H1 (cell line): ENCODE results near the gene CYP4F11. TPM values are rescaled to one million over a fixed set of nuclear protein-coding genes. Genes with fewer than 3 reads are reported as not detected.

ENCODE experiments used
- KDM4A ChIP-seq: IDR thresholded peaks from one replicate; pipeline ENCODE4 v1.7.1; 2012; ENCODE audit warnings: low read depth, mild to moderate bottlenecking, moderate library complexity, low read length, inconsistent platforms; ENCODE audit not compliant: severe bottlenecking
- SIN3A ChIP-seq, 2 experiments: IDR thresholded peaks in 1 of 2; conservative IDR thresholded peaks in 1 of 2; 2 replicates each; pipeline ENCODE4 v1.6.1; 2011 to 2012; ENCODE audit warnings: low read length in 2 of 2, improper control_type of control experiment in 1 of 2, low read depth in 1 of 2, mild to moderate bottlenecking in 1 of 2
- SUZ12 ChIP-seq: fragments of 200-600 bp; sonication (generic); IDR thresholded peaks from 2 replicates; pipeline ENCODE4 v1.6.1; 2012; ENCODE audit warnings: mild to moderate bottlenecking, inconsistent platforms, low read length, moderate library complexity, mixed read lengths
- polyA plus RNA-seq, 7 experiments: library from polyadenylated mRNA; depleted of rRNA in 3 of 7; stranded (reverse) in 5 of 7; unstranded in 2 of 7; fragments of >200 nt in 5 of 7; fragments of 200-250 nt in 2 of 7; gene quantifications; 1 replicate in 5 of 7; 2 replicates in 1 of 7; 4 replicates in 1 of 7; pipeline versions ENCODE4 v1.2.1 to v1.2.3, GENCODE V29; 2011 to 2013; ENCODE audit warnings: missing spikeins in 2 of 7, mixed read lengths in 2 of 7
- total RNA-seq: library from RNA; stranded (reverse); fragmentation: NEBNext Ultra II Directional; extraction: Animal tissue kit (Norgen Biotek cat#: 25700); gene quantifications from 2 replicates; pipeline ENCODE4 v1.2.1, GENCODE V29; 2021
- TF ChIP-seq, protein P1 (sequence below): IDR thresholded peaks from 2 replicates; pipeline ENCODE4 v1.6.1; 2011; ENCODE audit warnings: low read length, improper control_type of control experiment
- TF ChIP-seq, protein P2 (sequence below): fragments of 300-600 bp; sonication (generic); IDR thresholded peaks from 2 replicates; pipeline ENCODE4 v1.7.1; 2012; ENCODE audit warnings: low read length, moderate library complexity, mild to moderate bottlenecking, inconsistent platforms; ENCODE audit not compliant: insufficient replicate concordance
- TF ChIP-seq, protein P3 (sequence below): IDR thresholded peaks from 2 replicates; pipeline ENCODE4 v1.6.1; 2012; ENCODE audit warnings: low read length, inconsistent platforms

The CYP4F11 gene
- total and polyA plus RNA-seq, 2 of the 8 experiments (the other 6 are each of a cell fraction or from before 2014, with no cell fraction given), result not detected

DNA sequence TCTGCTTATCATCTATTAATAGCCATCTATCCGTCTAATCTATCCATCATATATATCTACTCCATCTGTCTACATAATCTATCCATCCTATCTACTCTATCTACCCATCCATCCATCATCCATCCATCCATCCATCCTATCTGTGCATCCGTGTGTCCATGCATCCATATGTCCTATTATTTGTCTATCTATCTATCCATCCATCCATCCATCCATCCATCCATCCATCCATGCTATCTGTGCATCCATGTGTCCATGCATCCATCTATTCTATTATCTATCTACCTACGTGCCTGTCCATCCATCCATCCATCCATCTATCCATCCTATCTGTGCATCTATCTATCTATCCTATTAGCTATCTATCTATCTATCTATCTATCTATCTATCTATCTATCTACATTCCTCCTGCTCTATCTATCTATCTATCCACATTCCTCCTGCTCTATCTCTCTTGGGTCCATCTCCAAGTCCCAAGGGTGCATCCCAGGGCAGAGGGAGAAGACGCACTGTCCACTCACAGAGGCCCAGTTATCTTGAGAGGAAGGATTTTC is 38.4 kb downstream of the CYP4F11 start (continued):
- TF ChIP-seq, protein P1, sequence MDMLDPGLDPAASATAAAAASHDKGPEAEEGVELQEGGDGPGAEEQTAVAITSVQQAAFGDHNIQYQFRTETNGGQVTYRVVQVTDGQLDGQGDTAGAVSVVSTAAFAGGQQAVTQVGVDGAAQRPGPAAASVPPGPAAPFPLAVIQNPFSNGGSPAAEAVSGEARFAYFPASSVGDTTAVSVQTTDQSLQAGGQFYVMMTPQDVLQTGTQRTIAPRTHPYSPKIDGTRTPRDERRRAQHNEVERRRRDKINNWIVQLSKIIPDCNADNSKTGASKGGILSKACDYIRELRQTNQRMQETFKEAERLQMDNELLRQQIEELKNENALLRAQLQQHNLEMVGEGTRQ, result no peak
- TF ChIP-seq, protein P2, sequence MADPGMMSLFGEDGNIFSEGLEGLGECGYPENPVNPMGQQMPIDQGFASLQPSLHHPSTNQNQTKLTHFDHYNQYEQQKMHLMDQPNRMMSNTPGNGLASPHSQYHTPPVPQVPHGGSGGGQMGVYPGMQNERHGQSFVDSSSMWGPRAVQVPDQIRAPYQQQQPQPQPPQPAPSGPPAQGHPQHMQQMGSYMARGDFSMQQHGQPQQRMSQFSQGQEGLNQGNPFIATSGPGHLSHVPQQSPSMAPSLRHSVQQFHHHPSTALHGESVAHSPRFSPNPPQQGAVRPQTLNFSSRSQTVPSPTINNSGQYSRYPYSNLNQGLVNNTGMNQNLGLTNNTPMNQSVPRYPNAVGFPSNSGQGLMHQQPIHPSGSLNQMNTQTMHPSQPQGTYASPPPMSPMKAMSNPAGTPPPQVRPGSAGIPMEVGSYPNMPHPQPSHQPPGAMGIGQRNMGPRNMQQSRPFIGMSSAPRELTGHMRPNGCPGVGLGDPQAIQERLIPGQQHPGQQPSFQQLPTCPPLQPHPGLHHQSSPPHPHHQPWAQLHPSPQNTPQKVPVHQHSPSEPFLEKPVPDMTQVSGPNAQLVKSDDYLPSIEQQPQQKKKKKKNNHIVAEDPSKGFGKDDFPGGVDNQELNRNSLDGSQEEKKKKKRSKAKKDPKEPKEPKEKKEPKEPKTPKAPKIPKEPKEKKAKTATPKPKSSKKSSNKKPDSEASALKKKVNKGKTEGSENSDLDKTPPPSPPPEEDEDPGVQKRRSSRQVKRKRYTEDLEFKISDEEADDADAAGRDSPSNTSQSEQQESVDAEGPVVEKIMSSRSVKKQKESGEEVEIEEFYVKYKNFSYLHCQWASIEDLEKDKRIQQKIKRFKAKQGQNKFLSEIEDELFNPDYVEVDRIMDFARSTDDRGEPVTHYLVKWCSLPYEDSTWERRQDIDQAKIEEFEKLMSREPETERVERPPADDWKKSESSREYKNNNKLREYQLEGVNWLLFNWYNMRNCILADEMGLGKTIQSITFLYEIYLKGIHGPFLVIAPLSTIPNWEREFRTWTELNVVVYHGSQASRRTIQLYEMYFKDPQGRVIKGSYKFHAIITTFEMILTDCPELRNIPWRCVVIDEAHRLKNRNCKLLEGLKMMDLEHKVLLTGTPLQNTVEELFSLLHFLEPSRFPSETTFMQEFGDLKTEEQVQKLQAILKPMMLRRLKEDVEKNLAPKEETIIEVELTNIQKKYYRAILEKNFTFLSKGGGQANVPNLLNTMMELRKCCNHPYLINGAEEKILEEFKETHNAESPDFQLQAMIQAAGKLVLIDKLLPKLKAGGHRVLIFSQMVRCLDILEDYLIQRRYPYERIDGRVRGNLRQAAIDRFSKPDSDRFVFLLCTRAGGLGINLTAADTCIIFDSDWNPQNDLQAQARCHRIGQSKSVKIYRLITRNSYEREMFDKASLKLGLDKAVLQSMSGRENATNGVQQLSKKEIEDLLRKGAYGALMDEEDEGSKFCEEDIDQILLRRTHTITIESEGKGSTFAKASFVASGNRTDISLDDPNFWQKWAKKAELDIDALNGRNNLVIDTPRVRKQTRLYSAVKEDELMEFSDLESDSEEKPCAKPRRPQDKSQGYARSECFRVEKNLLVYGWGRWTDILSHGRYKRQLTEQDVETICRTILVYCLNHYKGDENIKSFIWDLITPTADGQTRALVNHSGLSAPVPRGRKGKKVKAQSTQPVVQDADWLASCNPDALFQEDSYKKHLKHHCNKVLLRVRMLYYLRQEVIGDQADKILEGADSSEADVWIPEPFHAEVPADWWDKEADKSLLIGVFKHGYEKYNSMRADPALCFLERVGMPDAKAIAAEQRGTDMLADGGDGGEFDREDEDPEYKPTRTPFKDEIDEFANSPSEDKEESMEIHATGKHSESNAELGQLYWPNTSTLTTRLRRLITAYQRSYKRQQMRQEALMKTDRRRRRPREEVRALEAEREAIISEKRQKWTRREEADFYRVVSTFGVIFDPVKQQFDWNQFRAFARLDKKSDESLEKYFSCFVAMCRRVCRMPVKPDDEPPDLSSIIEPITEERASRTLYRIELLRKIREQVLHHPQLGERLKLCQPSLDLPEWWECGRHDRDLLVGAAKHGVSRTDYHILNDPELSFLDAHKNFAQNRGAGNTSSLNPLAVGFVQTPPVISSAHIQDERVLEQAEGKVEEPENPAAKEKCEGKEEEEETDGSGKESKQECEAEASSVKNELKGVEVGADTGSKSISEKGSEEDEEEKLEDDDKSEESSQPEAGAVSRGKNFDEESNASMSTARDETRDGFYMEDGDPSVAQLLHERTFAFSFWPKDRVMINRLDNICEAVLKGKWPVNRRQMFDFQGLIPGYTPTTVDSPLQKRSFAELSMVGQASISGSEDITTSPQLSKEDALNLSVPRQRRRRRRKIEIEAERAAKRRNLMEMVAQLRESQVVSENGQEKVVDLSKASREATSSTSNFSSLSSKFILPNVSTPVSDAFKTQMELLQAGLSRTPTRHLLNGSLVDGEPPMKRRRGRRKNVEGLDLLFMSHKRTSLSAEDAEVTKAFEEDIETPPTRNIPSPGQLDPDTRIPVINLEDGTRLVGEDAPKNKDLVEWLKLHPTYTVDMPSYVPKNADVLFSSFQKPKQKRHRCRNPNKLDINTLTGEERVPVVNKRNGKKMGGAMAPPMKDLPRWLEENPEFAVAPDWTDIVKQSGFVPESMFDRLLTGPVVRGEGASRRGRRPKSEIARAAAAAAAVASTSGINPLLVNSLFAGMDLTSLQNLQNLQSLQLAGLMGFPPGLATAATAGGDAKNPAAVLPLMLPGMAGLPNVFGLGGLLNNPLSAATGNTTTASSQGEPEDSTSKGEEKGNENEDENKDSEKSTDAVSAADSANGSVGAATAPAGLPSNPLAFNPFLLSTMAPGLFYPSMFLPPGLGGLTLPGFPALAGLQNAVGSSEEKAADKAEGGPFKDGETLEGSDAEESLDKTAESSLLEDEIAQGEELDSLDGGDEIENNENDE, result no peak
- TF ChIP-seq SIN3A (conservative IDR thresholded peaks at IDR 0.05 in 1 of 2, IDR thresholded peaks at IDR 0.05 in 1 of 2; ENCODE audit: low read depth in 1 of 2, low read length in 2 of 2) (no peak), KDM4A (no peak), SUZ12 (no peak)
- TF ChIP-seq, protein P3, sequence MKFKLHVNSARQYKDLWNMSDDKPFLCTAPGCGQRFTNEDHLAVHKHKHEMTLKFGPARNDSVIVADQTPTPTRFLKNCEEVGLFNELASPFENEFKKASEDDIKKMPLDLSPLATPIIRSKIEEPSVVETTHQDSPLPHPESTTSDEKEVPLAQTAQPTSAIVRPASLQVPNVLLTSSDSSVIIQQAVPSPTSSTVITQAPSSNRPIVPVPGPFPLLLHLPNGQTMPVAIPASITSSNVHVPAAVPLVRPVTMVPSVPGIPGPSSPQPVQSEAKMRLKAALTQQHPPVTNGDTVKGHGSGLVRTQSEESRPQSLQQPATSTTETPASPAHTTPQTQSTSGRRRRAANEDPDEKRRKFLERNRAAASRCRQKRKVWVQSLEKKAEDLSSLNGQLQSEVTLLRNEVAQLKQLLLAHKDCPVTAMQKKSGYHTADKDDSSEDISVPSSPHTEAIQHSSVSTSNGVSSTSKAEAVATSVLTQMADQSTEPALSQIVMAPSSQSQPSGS, result no peak
